Measurements from ENCODE around the gene DMD. TPM values are rescaled to one million over a fixed set of nuclear protein-coding genes. Genes with fewer than 3 reads are reported as not detected.

DMD gene
- total and polyA plus RNA-seq, 2 donors (not counting 1 experiment from before 2014, with no cell fraction given) = 2.0 to 51.8 TPM

- H3K4me3 Mint-ChIP-seq = no peak overlapping the region
- intact Hi-C loops (cut with micrococcal nuclease) = no loop called here
These were observed 51.1 kb downstream of the DMD start for GRCh38 chrX:33160273-33160672.

GRCh38 chrX:33156152-33156726 lies 55.1 kb downstream of the DMD start:
- Mint-ChIP-seq H3K27me3 (no peaks in the 10 kb centered on the region), H3K27ac (no peak overlapping the region), H3K4me1 (no peaks in the 10 kb centered on the region), H3K4me3 (no peak overlapping the region), H3K9me3 (ENCODE audit: insufficient read depth) (peaks cover 3% of the 10 kb centered on the region)
- CTCF ChIA-PET = no interaction called here
- Histone ChIP-seq H3K4me2 (replicated peaks; ENCODE audit: low read depth, low read length, poor library complexity, severe bottlenecking) (no peak overlapping the region), H3K9ac (ENCODE audit: low read length) (no peak overlapping the region), H4K20me1 (ENCODE audit: control insufficient read depth, insufficient read depth, low read length, poor library complexity, severe bottlenecking) (no peaks in the 10 kb centered on the region), H3K79me2 (ENCODE audit: control insufficient read depth, insufficient read depth, low read length) (no peaks in the 10 kb centered on the region), H3K4me1 (ENCODE audit: control insufficient read depth in 2 of 2, insufficient read depth in 2 of 2, low read length in 2 of 2) (no peaks in the 10 kb centered on the region), H3K4me3 (ENCODE audit: control extremely low read depth in 1 of 5, extremely low read depth in 1 of 5, insufficient read depth in 1 of 5, low read depth in 2 of 5, low read length in 4 of 5) (no peak overlapping the region), H3K27me3 (replicated peaks in 1 of 4; ENCODE audit: control extremely low read depth in 1 of 4, control insufficient read depth in 3 of 4, insufficient read depth in 4 of 4, low read length in 3 of 4) (no peaks in the 10 kb centered on the region), H3K36me3 (replicated peaks in 1 of 2; ENCODE audit: control extremely low read depth in 1 of 2, control insufficient read depth in 1 of 2, extremely low read depth in 1 of 2, insufficient read depth in 2 of 2, low read length in 1 of 2) (no peaks in the 10 kb centered on the region), H3K9me3 (ENCODE audit: control extremely low read depth in 1 of 3, control insufficient read depth in 2 of 3, insufficient read depth in 1 of 3, low read length in 2 of 3) (no peaks in the 10 kb centered on the region), H2AFZ (ENCODE audit: insufficient read depth, low read depth, low read length, poor library complexity, severe bottlenecking) (no peak overlapping the region), H3K27ac (ENCODE audit: low read length in 2 of 2) (no peak overlapping the region)
- no peak for TF ChIP-seq CTCF (IDR thresholded peaks at IDR 0.05)
- TF ChIP-seq EZH2 (IDR thresholded peaks at IDR 0.05; ENCODE audit: borderline replicate concordance, insufficient read depth, low read depth, low read length, poor library complexity, severe bottlenecking) = no peak
- no CpG with 5 or more reads among the region's 2 CpGs for WGBS (ENCODE audit: insufficient coverage)
- POLR2A ChIA-PET = no interaction called here
- no peak for DNase-seq
- intact Hi-C loops (cut with micrococcal nuclease) = no loop called here
- no peak for ATAC-seq (ENCODE audit: low read depth)

More at GRCh38 chrX:33160273-33160672, 51.1 kb downstream of the DMD start:
- TF ChIP-seq EZH2 (IDR thresholded peaks at IDR 0.05; ENCODE audit: borderline replicate concordance, insufficient read depth, low read depth, low read length, poor library complexity, severe bottlenecking) = no peak
- no peak overlapping the region for H3K4me3 ChIP-seq (ENCODE audit: control extremely low read depth in 1 of 5, extremely low read depth in 1 of 5, insufficient read depth in 1 of 5, low read depth in 2 of 5, low read length in 4 of 5)
- Mint-ChIP-seq H3K27me3 (no peaks in the 10 kb centered on the region), H3K4me1 (no peaks in the 10 kb centered on the region), H3K9me3 (ENCODE audit: insufficient read depth) (peaks cover 3% of the 10 kb centered on the region), H3K27ac (no peak overlapping the region)
- no peak overlapping the region for H3K4me2 ChIP-seq (replicated peaks; ENCODE audit: low read depth, low read length, poor library complexity, severe bottlenecking)
- WGBS (ENCODE audit: insufficient coverage) = no CpG with 5 or more reads among the region's 5 CpGs
- ATAC-seq (ENCODE audit: low read depth) = no peak
- no peaks in the 10 kb centered on the region for H3K79me2 ChIP-seq (ENCODE audit: control insufficient read depth, insufficient read depth, low read length)
- H2AFZ ChIP-seq (ENCODE audit: insufficient read depth, low read depth, low read length, poor library complexity, severe bottlenecking) = no peak overlapping the region
- CTCF ChIA-PET = no interaction called here
- H3K4me1 ChIP-seq (ENCODE audit: control insufficient read depth in 2 of 2, insufficient read depth in 2 of 2, low read length in 2 of 2) = no peaks in the 10 kb centered on the region
- H3K27me3 ChIP-seq (replicated peaks in 1 of 4; ENCODE audit: control extremely low read depth in 1 of 4, control insufficient read depth in 3 of 4, insufficient read depth in 4 of 4, low read length in 3 of 4) = no peaks in the 10 kb centered on the region
- no peaks in the 10 kb centered on the region for H3K36me3 ChIP-seq (replicated peaks in 1 of 2; ENCODE audit: control extremely low read depth in 1 of 2, control insufficient read depth in 1 of 2, extremely low read depth in 1 of 2, insufficient read depth in 2 of 2, low read length in 1 of 2)
- no peak overlapping the region for H3K27ac ChIP-seq (ENCODE audit: low read length in 2 of 2)
- DNase-seq = no peak
- POLR2A ChIA-PET = no interaction called here
- no peak overlapping the region for H3K9ac ChIP-seq (ENCODE audit: low read length)
- no peaks in the 10 kb centered on the region for H4K20me1 ChIP-seq (ENCODE audit: control insufficient read depth, insufficient read depth, low read length, poor library complexity, severe bottlenecking)
- no peaks in the 10 kb centered on the region for H3K9me3 ChIP-seq (ENCODE audit: control extremely low read depth in 1 of 3, control insufficient read depth in 2 of 3, insufficient read depth in 1 of 3, low read length in 2 of 3)
